Transverse colon (tissue), 4 donors: ENCODE data around the gene ZG16B. TPM values are rescaled to one million over a fixed set of nuclear protein-coding genes. Genes with fewer than 3 reads are reported as not detected.

Experiments used
- DNase-seq: peaks from one replicate; pipeline ENCODE4 v3.0.0-alpha.2; 2019
- H3K27ac ChIP-seq, 4 donors: fragments of 200-600 bp; sonication (generic); 2 replicates each; pipeline ENCODE4 v1.5.1; 2016 to 2018; ENCODE audit warnings: inconsistent platforms in 4 of 4
- H3K27me3 ChIP-seq: fragments of 200-600 bp; sonication (generic); 2 replicates; pipeline ENCODE4 v1.5.1; 2017; ENCODE audit warnings: inconsistent platforms
- H3K36me3 ChIP-seq, 4 donors: fragments of 200-600 bp; sonication (generic); 2 replicates each; pipeline ENCODE4 v1.5.1; 2017 to 2019; ENCODE audit warnings: inconsistent platforms in 4 of 4
- H3K4me1 ChIP-seq, 4 donors: fragments of 200-600 bp; sonication (generic); 2 replicates each; pipeline ENCODE4 v1.5.1; 2017 to 2020; ENCODE audit warnings: inconsistent platforms in 4 of 4
- H3K4me3 ChIP-seq, 4 donors: fragments of 200-600 bp; sonication (generic); 1 replicate in 1 of 4; 2 replicates in 3 of 4; pipeline versions ENCODE4 v1.5.1 to v1.6.1; 2017 to 2019; ENCODE audit warnings: inconsistent platforms in 4 of 4
- H3K9me3 ChIP-seq, 2 donors: fragments of 200-600 bp; sonication (generic); 2 replicates each; pipeline ENCODE4 v1.5.1; 2017 to 2019; ENCODE audit warnings: inconsistent platforms in 2 of 2
- EP300 ChIP-seq: sonication (generic); formaldehyde crosslinking; IDR thresholded peaks from one replicate; pipeline ENCODE4 v1.6.1; 2017; ENCODE audit warnings: antibody characterized with exemption, low read depth
- POLR2A ChIP-seq: fragments of 450-650 bp; IDR thresholded peaks from one replicate; pipeline ENCODE4 v1.6.1; 2016; ENCODE audit warnings: antibody characterized with exemption, mild to moderate bottlenecking, moderate library complexity
- POLR2AphosphoS5 ChIP-seq, 3 donors: sonication (generic); formaldehyde crosslinking; IDR thresholded peaks; one replicate each; pipeline ENCODE4 v1.6.1; 2016; ENCODE audit warnings: antibody characterized with exemption in 3 of 3
- WGBS, 2 donors: methylation state at CpG; one replicate each; pipeline ENCODE4 v1.1.5; 2018; ENCODE audit warnings: low coverage in 1 of 2; 5-methylcytosine and 5-hydroxymethylcytosine counted together
- in situ Hi-C, 4 donors: fragments of 200-750 bp; cut with MboI; loops; one replicate each; pipeline versions ENCODE4 v1.15.0 to v1.15.1; 2017; ENCODE audit warnings: low sequenced_read_pairs in 3 of 4, low pct_ligation_motif_present in 1 of 4, low pct_unique_long_range_greater_than_20kb in 1 of 4
- intact Hi-C: fragments of 100-400 bp; cut with DNase I; formaldehyde crosslinking; loops from one replicate; pipeline ENCODE4 v1.15.1; 2023; ENCODE audit warnings: low total_unique reads
- total RNA-seq, 4 donors: library from RNA; depleted of rRNA; stranded (reverse); fragments of >200 nt; gene quantifications; one replicate each; pipeline ENCODE4 v1.1.0, GENCODE V29; 2016
- TF ChIP-seq, protein P1 (sequence below), 5 experiments: fragments of 200-600 bp in 3 of 5; fragments of 450-650 bp in 2 of 5; sonication (generic) in 3 of 5; IDR thresholded peaks; 1 replicate in 2 of 5; 2 replicates in 3 of 5; pipeline ENCODE4 v1.5.1; 2016 to 2017; ENCODE audit warnings: antibody characterized with exemption in 5 of 5, inconsistent platforms in 3 of 5, mild to moderate bottlenecking in 2 of 5, moderate library complexity in 1 of 5

ZG16B gene
- total RNA-seq, 4 donors from 2014 or later = 5.2 to 28.3 (median 15.9) TPM; not detected in 1

DNA sequence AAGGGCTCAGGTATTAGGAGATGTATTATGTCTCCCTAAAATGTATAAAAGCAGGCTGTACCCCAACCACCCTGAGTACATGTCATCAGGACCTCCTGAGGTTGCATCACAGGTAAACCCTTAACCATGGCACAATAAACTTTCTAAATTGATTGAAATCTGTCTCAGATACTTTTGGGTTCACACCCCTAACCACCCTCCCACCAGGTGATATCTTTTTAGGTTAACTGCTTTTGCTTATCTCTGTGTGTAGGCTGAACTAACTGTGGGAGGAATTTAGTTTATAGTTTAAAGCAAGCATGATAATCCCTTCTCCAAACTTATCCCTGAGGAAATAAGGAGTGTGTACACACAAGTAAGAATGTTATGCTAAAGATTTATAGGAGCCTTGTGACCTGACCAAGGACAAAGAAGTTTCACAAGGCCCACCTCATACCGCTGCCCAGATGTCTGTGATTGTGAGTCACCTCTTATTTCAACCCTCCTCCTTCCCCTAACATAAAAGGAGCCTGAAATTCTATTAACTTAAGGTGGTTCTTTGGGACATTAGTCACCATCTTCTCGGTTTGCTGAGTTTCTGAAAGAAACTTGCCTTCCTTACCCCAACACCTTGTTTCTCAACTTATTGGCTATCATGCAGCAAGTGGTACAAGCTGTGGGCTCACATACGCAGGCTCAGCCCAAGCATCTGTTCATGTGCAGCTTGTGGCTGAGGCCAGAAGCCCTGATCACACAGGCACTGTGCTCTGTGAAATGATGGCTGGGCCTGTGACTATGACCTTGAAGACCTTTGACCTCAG is 16.6 kb downstream of the ZG16B start:
- H3K9me3 ChIP-seq = no peaks in the 10 kb centered on the region
- H3K4me1 ChIP-seq = peaks cover 0 to 9% (median 4%) of the 10 kb centered on the region in 4 donors
- intact Hi-C loops (no loop called here), in situ Hi-C loops (no loop called here)
- H3K4me3 ChIP-seq = no peak overlapping the region
- DNase-seq = no peak
- TF ChIP-seq EP300 (no peak), POLR2A (no peak), POLR2AphosphoS5 (IDR thresholded peaks at IDR 0.05) (no peak)
- TF ChIP-seq, protein P1, sequence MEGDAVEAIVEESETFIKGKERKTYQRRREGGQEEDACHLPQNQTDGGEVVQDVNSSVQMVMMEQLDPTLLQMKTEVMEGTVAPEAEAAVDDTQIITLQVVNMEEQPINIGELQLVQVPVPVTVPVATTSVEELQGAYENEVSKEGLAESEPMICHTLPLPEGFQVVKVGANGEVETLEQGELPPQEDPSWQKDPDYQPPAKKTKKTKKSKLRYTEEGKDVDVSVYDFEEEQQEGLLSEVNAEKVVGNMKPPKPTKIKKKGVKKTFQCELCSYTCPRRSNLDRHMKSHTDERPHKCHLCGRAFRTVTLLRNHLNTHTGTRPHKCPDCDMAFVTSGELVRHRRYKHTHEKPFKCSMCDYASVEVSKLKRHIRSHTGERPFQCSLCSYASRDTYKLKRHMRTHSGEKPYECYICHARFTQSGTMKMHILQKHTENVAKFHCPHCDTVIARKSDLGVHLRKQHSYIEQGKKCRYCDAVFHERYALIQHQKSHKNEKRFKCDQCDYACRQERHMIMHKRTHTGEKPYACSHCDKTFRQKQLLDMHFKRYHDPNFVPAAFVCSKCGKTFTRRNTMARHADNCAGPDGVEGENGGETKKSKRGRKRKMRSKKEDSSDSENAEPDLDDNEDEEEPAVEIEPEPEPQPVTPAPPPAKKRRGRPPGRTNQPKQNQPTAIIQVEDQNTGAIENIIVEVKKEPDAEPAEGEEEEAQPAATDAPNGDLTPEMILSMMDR (IDR thresholded peaks at IDR 0.05) = no peak
- WGBS, 2 donors = 35% methylated on average over 3 of the region's 3 CpGs; no CpG with 5 or more reads in 1 of the 2 donors
- H3K27me3 ChIP-seq = peaks cover 40% of the 10 kb centered on the region
- H3K36me3 ChIP-seq = no peaks in the 10 kb centered on the region
- no peak overlapping the region for H3K27ac ChIP-seq

DNA sequence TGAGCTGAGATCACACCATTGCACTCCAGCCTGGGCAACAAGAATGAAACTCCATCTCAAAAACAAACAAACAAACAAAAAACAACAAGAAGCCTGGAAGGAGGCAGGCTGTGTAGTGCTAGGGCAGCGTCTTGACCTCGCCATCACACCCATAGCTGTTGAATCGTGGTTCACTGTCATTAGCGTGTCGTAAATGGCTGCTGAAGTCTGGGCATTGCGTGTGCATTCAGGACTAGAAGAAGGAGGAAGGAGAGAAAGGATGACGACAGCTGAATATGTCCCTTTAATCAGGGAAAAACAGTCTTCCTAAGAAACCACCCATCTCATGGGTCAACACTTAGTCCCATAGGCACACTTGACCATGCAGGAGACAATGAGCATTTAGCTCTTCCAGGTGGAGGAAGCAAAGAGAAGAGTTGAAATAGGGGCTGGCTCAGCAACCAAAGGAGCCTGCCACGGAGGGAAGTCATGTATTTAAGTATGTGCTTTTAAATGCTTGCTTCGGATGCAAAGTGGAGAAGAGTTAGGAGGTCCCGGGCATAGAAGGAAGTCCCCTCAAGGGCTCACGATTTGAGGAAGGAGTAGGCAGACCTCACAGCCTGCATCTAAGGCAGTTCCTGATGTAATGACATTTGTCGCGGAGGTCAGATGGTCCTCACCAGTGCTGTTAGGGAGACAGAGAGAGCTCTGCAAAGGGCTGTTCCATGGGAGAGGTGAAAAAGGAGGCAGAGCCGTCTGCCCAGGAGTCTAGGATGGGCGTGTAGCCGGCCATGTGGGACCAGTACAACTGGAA is 19.0 kb downstream of the ZG16B start:
- Histone ChIP-seq H3K27me3 (peaks cover 60% of the 10 kb centered on the region), H3K36me3 (no peaks in the 10 kb centered on the region), H3K9me3 (no peaks in the 10 kb centered on the region), H3K27ac (no peak overlapping the region), H3K4me3 (no peak overlapping the region), H3K4me1 (no peaks in the 10 kb centered on the region)
- in situ Hi-C loops = no loop called here
- no peak for DNase-seq
- TF ChIP-seq EP300 = no peak
- TF ChIP-seq, protein P1 (IDR thresholded peaks at IDR 0.05) = no peak
- TF ChIP-seq POLR2A = no peak
- TF ChIP-seq POLR2AphosphoS5 (IDR thresholded peaks at IDR 0.05) = no peak
- 66 to 72% methylated on average over 14 to 16 of the region's 16 CpGs for WGBS, 2 donors
- intact Hi-C loops = no loop called here

DNA sequence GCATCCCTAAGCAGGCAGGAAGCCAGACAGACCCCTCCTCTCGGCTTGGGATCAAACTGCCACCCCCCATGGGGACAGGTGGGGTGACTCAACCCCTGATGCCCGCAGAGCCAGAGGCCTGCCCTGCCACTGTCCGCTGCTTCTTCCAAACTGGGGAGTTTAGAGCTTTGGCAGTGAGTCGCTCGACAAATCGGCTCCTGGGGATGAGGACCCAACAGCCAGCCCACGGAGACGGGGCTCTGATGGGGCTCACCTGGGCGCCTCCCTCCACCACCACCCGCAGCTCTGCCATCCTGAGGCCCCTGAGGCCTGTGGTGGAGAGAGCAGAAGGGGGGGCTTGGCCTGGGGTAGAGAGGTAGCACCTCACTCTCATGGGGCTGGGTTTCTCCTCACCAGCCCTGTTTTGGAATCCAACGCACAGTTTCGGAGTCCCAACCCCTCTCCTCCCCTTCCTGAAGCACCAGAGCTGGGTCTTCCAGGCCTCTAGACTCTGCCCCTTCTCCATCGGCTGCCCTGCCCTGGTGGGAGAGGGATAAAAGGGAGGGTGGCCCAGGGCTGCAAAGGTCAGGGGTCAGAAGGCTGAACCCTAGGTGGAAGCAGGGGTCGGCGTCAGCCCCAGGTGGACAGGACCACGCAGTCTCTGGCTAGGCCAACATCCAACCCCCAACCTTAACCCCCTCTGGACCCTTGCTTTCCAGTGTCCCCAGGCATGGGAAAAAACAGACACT is 22.1 kb downstream of the ZG16B start:
- intact Hi-C loops (no loop called here), in situ Hi-C loops (no loop called here)
- TF ChIP-seq, protein P1 (IDR thresholded peaks at IDR 0.05) = no peak
- TF ChIP-seq EP300 = no peak
- TF ChIP-seq POLR2AphosphoS5 (IDR thresholded peaks at IDR 0.05) = no peak
- TF ChIP-seq POLR2A = no peak
- Histone ChIP-seq H3K4me1 (no peaks in the 10 kb centered on the region), H3K9me3 (peaks cover 5 to 6% of the 10 kb centered on the region in 2 donors), H3K4me3 (no peak overlapping the region), H3K36me3 (no peaks in the 10 kb centered on the region), H3K27ac (no peak overlapping the region), H3K27me3 (peaks cover 65% of the 10 kb centered on the region)
- no peak for DNase-seq
- 90% methylated on average over 16 of the region's 16 CpGs; no CpG with 5 or more reads in 1 of the 2 donors for WGBS, 2 donors
